HPDE6-E6E7 (cell line): Measurements from ENCODE around the gene TYROBP.
"Not testable (repeated sequence)": the region's sequence is repeated elsewhere in the genome, so short reads cannot be mapped to it uniquely, and the experiment has no call there.

Experiments
- DNase-seq: peaks from one replicate; pipeline ENCODE4 v3.0.0; 2011; ENCODE audit warnings: missing footprints; ENCODE audit errors: extremely low spot score

Gene TYROBP

DNA sequence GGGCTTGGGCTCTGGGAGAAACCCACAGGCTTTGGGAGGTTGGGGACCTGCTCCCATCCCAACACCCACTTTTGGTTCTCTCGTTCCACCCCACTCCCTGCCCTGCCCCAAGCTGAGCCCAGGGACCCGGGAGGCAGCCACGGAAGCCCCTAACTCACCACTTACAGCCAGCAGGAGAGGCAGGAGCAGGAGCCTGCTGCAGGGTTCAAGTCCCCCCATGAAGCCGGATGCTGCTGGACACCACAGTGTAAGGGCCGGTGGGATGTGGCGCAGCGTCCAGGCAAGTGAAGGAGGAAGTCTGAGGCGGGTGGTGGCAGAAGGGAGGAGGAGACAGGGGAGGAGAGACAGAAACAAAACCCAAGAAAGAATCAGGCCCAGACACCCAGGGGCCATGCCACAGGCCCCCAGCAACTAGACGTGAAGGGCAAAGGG is at the start of gene TYROBP:
TSS of gene TYROBP (minus strand) at position 286 of the 432 bp plus-strand sequence. CDS start at position 219, 67 bp downstream.
- no peak for DNase-seq

DNA sequence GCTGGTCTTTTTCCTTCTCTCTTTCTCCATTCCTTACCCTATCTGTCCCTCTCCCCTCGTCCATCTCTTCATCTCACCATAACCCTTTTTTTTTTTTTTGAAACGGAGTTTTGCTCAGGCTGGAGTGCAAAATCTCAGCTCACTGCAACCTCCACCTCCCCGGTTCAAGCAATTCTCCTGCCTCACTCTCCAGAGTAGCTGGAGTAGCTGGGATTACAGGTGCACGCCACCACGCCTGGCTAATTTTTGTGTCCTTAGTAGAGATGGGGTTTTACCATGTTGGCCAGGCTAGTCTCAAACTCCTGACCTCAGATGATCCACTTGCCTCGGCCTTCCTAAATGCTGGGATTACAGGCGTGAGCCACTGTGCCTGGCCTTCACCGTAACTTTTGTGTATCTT is 49.3 kb upstream of the TYROBP start:
- DNase-seq: not testable (repeated sequence)

DNA sequence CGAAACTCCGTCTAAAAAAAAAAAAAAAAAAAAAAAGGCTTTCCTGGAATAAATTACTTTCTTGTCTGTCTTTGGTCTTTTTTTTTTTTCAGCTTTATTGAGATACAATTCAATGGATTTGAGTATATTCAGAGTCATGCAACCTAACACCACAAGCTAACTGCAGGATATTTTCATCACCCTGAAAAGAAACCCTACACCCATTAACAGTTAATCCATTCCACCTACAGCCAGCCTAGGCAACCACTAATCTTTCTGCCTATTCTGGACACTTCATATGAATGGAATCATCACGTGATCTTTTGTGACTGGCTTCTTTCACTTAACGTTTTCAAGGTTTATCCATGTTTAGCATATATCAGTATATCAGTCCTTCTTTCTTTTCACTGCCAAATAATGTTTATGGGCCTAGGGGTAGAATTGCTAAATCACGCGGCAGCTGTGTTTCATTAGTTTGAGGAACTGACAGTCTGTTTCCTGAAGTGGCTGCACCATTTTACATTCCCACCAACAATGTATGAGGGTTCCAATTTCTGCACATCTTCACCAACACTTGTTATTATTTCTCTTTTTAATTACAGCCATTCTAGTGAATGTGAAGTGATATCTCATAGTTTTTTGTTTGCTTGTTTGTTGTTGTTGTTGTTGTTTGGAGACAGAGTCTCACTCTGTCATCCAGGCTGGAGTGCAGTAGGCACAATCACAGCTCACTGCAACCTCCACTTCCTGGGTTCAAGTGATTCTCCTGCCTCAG is 48.0 kb upstream of the TYROBP start:
- no peak for DNase-seq

DNA sequence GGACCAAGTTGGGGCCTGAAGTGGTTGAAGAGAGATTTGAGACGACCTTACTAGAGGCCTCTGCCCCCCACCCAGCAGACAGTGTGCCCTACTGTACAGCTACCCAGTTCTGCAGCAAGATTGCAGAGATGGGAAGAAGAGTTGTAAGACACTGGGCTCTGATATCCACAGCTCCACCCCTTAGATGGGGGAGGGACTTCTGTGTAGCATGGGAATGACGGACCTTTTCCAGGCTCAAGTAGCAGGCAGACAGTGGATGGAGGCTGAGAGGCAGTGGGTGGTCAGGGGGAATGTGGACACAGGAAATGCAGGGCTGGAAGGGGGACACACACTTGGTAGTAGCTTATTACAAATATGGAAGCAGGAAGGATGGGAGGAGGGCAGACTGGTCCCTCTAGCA is 41.0 kb upstream of the TYROBP start:
- DNase-seq: no peak

DNA sequence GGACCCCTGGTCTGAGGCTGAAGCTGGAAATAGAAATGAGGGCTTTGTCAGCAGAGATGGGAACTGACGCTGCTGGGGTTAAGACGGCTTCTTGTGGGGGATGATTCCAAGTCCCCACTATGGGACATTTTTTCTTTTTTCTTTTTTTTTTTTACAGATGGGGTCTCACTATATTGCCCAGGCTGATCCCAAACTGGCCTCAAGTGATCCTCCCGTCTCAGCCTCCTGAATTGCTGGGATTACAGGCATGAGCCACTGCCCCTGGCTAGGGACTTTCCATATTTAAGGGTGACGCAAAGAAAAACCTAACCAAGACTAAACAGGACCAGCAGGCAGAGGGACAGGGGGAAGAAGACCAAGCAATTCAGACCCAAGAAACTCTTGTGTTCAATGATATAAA is 38.1 kb upstream of the TYROBP start:
- DNase-seq: no peak

DNA sequence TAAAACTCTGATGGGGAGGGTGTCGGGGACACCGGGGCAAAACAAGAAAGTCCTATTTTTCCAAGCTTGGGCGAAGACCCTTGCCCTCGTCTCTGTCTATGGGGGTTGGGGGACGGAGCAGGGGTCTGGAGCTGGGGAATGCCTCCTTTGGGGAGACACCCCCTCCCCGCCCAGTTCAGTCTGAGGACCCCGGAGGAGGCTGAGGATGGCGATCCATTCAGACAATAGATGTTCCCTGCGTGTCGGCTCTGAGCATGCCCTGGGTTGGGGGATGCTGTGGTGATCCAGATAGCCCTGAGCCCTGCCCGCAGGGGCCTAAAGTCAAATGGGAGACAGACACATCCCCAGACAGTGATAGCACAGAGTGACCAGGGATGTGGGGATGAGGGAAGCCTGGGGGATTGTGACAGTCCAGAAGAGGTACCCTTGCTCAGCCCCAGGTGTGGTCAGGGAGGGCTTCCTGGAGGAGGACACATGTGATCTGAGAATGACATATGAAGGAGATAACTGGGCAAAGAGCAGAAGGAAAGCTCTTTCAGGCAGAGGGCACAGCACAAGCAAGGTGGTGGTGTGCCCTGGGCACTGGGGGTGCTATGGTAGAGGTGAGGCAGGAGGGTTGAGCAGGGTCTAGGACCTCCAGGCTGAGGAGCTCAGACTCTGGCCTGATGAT is 37.2 kb upstream of the TYROBP start:
- no peak for DNase-seq

DNA sequence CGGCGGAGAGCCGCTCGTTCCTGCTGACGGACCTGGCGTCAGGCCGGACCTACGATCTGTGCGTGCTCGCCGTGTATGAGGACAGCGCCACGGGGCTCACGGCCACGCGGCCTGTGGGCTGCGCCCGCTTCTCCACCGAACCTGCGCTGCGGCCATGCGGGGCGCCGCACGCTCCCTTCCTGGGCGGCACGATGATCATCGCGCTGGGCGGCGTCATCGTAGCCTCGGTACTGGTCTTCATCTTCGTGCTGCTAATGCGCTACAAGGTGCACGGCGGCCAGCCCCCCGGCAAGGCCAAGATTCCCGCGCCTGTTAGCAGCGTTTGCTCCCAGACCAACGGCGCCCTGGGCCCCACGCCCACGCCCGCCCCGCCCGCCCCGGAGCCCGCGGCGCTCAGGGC is 36.5 kb upstream of the TYROBP start:
- no peak for DNase-seq

DNA sequence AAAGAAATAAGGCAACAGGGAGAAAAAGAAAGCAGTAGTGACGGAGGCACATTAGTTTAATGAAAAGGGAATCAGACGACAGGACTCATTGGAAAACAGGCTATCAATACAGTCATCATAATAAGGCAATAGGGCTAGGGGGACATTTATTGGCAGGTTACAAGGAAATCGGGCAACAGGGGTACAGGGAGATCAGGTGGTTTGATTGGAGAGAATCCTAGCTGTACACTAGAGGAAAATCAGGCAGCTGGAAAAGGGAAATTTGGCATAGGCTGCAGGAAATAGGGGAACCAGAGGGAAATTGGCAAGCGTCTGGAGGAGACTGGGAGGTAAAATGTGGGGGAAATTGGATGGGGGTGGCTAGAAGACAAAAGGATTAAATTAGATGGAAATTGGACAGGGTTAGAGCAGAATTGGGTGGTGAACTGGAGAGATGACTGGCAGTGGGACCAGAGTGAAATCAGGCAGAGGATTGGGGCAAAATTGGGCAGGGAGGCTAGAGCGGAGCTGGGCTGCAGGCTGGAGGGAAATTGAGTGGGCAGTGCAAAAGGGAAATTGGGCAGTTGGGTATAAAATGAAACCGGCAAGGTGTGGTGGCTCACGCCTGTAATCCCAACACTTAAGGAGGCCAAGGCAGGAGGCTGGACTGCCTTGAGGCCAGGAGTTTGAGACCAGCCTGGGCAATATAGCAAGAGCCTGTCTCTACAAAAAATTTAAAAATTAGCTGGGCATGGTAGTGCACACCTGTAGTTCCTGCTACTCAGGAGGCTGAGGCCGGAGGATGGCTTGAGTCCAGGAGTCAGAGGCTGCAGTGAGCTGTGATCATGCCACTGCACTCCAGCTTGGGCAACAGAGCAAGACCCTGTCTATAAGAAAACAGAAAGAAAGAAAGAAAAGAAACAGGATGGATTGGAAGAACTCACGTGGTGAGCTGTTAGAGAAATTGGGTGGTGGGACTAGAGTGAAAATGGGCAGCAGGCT is 35.5 kb upstream of the TYROBP start:
- no peak for DNase-seq

DNA sequence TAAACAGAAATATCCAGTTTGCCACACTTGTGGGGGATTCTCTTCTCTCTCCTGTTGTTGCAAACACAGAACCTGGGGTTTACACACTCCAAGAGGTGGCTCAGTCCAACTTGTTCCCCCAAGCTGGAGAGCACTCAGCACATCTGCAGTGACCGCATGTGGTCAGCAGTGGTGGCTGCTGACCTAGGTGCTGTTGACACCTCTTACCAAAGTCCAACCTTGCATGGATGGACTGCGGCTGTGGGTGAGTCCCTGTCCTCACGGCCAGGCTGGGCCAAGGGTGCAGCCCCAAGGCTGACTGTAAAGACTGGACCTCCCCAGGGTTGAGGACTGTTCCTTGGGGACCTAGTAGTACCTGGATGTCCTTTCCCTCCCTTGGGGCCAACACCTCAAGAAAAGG is 34.1 kb upstream of the TYROBP start:
- DNase-seq: no peak

DNA sequence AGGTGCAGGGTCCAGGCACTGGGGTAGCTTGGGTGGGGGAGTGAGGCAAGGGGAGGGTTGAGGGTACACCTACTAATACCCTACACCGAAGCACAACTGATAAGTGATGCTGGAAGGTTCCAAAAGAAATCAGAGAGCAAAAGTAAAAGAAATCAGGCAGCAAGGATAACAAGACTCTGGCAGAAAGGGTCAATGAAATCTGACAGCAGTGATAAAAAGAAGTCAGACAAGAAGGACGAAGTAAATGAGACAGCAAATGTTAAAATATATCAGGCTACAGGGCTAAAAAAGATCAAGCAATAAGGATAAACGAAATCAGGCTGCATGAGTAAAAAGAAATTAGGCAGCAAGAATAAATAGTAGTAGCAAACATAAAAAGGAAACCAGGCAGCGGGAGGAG is 32.7 kb upstream of the TYROBP start:
- DNase-seq: no peak

DNA sequence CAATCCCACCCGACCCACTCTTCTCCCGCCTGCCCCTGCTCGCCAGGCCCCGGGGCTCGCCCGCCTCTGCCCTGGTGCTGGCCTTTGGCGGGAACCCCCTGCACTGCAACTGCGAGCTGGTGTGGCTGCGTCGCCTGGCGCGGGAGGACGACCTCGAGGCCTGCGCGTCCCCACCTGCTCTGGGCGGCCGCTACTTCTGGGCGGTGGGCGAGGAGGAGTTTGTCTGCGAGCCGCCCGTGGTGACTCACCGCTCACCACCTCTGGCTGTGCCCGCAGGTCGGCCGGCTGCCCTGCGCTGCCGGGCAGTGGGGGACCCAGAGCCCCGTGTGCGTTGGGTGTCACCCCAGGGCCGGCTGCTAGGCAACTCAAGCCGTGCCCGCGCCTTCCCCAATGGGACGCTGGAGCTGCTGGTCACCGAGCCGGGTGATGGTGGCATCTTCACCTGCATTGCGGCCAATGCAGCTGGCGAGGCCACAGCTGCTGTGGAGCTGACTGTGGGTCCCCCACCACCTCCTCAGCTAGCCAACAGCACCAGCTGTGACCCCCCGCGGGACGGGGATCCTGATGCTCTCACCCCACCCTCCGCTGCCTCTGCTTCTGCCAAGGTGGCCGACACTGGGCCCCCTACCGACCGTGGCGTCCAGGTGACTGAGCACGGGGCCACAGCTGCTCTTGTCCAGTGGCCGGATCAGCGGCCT is 32.1 kb upstream of the TYROBP start:
- DNase-seq: no peak

DNA sequence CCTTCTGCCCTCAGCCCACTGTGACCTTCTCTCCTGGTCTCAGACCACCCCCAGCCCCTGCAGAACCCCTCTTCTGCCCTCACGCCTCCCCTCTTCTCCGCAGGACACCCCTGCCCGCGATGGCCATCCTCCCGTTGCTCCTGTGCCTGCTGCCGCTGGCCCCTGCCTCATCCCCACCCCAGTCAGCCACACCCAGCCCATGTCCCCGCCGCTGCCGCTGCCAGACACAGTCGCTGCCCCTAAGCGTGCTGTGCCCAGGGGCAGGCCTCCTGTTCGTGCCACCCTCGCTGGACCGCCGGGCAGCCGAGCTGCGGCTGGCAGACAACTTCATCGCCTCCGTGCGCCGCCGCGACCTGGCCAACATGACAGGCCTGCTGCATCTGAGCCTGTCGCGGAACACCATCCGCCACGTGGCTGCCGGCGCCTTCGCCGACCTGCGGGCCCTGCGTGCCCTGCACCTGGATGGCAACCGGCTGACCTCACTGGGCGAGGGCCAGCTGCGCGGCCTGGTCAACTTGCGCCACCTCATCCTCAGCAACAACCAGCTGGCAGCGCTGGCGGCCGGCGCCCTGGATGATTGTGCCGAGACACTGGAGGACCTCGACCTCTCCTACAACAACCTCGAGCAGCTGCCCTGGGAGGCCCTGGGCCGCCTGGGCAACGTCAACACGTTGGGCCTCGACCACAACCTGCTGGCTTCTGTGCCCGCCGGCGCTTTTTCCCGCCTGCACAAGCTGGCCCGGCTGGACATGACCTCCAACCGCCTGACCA is 31.4 kb upstream of the TYROBP start:
- DNase-seq: no peak

DNA sequence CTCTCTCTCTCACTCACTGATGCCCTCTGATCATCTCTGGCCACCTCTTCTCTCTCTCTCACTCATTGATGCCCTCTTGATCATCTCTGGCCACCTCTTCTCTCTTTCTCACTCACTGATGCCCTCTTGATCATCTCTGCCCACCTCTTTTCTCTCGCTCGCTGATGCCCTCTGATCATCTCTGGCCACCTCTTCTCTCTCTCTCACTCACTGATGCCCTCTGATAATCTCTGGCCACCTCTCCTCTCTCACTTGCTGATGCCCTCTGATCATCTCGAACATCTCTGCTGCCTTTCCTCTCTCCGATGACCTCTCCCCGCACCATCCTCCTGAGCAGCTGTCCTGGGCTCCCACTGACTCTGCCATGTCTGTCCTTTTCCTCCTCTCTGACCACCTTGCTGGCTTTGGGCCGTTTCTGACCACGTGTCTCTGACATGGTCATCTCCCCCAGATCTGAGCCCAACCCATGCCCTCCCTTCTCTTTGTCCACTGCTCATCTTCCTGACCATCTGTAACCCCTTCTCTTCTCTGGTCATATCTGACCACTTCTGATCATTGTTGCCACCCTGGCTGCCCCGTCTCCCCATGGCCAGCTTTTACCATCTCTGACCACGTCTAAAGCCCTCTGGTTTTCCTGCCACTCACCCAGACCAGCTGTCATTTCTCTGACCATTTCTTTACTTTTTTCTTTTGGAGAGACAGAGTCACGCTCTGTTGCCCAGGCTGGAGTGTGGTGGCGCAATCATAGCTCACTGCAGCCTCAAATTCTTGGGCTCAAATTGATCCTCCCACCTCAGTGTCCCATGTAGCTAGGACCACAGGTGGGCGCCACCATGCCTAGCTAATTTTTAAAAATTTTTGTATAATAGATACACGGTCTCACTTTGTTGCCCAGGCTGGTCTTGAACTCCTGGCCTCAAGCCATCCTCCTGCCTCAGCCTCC is 30.5 kb upstream of the TYROBP start:
- DNase-seq: no peak

DNA sequence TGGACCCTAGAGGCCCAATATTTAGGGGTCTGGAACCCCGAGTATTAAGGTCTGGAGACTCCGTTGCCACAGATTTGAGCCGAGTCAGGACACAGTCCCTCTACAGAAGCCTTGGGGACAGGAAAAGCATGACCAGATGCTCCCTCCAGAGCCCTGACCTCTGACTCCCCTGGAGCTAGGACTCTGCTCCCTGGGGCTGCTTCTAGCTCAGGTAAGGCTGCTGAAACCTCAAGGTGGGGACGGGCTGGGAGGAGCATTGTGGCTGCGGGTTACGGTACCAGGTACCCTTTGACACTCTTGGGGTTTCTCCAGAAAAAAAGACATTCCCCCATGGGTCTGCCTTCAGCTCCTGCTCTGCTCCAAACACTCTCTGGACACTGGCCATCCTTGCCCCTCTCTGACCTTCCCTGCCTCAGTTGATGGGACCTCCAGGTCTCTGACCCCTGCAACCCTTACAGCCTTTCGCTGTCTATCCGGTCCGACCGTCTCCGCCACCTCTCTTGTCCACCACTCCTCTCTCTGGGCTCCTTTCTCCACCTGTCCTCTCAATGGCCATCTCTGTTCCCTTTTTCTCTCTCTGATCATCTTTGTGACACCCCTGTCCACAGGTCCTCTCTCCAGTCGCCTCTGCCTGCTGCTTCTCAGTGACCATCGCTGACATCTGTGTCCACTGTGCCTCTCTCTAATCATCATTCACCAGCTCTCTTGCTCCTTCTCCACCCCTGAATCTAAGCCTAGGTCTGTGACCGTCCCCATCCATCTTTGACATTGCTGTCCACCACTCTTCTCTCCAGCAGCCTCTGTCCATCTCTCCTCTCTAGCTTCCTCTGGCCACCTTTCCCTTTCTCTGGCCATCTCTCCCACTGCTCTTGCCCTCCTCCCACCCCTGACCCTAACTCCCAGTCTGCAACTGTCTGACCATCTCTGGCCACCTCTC is 29.5 kb upstream of the TYROBP start:
- DNase-seq: no peak

DNA sequence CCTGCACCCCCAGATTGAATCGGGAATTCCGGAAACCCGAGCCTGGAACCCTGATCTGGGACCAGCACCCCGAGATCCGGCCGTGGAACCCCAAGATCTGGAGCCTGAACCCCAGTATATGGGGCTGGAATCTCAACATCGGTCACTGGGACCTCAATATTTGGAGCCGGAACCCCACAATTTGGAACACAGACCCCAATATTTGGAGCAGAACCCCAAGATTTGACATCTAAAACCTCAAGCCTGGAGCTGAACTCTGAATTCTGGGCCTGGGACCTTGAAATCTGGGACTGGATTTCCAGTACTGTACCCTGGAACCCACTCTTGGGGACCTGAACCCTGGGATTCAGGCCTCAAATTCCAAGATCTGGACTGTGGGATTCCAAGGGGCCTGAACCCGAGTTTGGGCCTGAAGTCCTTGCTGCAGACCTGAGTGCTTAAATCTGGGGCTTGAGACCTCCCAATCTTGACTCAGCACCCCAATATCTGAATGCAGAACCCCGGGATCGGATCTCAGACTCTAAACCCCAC is 28.7 kb upstream of the TYROBP start:
- DNase-seq: no peak

DNA sequence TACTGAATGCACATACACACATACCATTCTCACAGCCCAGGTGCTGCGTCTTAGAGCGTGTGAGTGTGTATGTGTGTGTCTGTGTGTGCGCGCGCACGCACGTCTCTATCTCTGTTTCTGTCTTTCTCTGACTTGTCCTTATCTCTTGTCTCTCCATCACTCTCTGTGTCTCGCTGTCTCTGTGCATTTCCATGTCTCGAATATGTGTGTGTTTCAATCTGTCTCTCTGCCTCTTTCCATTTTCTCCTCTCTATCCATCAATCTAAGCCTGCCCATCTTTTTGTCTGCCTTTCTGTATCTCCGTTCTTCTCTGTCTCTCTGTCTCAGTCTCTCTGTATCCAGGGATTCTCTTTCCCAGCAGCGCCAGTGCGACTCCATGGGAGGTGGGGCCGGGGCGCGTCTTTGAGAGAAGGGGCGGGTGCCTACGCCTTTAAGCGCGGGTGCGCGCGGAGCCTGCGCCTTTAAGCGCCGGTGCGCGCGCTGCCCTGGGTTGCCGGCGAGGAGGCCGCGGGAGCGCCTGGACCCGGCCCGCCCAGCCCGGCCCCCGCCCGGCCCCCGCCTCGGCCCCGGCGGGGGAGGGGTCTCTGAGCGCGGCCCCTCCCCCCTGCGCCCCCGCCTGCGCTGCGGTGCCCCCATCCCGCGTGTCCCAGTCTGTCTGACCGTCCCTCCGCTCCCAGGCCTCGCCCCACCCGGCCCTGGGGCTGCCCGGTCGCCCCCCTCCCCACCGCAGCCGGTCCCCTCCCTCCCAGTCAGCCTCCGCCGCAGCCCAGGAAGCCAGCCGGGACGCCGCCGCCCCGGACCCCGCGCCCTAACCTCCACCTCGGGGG is 28.0 kb upstream of the TYROBP start, which contains the start of gene LRFN3:
TSS of gene LRFN3 (plus strand) at position 464 of the 827 bp plus-strand sequence. CDS start 3,052 bp downstream, outside the sequence.
- no peak for DNase-seq

DNA sequence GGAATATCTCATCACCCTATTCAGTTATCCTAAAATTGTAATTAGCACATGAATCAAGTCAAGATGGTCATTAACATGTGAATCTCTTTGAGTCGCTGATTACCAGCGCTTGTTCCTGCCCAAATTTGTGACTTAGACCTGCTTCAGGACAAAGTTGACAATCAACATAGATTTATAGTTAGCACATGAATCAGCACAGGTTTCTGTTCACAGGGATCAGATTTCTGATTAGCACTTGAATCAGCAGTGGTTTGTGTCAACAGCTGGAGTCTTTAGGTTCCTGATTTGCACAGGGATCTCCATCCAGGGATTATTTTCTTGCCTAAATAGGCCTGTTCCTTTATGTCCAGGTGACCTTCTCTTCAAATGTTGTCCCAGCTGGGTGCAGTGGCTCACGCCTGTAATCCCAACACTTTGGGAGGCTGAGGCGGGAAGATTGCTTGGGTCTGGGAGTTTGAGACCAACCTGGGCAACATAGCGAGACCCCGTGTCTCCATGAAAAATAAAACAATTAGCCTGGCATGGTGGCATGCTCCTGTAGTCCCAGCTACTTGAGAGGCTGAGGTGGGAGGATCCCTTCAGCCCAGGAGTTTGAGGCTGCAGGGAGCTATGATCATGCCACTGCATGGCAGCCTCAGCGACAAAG is 24.3 kb upstream of the TYROBP start:
- DNase-seq: no peak
